HG02885 (cell line): ENCODE results near the gene ZNF329.

Experiments
- ATAC-seq: cut with Tn5 transposase; IDR thresholded peaks from one replicate; pipeline ENCODE4 v1.9.1; 2021; ENCODE audit warnings: mild to moderate bottlenecking; ENCODE audit not compliant: unreplicated experiment, poor library complexity

Gene ZNF329

GRCh38 chr19:58079792-58080191, 70.8 kb downstream of the ZNF329 start:
- no peak for ATAC-seq
